ENCODE results near the gene LEMD1. TPM values are rescaled to one million over a fixed set of nuclear protein-coding genes. Genes with fewer than 3 reads are reported as not detected.

LEMD1 gene
- total RNA-seq, 1 donor from 2014 or later = not detected

DNA sequence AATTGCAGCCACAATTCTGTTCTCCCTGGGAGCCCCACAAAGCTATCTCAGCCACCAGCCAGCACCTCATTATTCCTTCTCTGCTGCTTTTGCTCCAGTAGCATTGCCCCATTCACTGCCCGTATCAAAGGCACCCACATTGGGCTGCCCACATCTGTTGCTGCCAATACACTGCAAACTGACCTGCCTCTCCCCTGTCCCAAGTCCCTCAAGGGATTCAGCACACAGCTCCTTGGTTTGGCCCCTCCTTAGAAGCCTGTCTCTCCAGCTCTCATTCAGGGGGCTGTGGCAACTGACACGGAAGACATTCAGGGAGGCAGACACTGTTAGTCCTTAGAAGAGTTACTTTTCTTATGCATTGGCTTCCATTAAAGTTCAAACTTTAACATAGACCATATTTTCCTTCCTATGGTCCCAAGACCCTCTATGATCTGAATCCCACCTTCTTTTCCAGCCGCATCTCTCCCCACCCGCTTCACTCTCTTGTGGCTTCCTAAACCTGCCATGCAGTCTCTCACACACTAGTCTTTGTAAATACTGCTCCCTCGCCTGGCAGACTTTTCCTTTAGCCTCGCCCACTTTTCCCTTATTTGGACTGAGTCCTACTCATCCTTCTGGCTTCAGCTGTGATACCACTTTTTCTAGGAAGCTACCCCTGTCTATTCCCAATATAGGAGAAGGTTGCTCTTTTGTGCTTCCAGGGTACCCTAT is 45.9 kb downstream of the LEMD1 start:
- no peaks in the 10 kb centered on the region for H3K36me3 ChIP-seq
- no peak overlapping the region for H3K4me3 ChIP-seq
- no peaks in the 10 kb centered on the region for H3K27me3 ChIP-seq
- H3K9me3 ChIP-seq = no peaks in the 10 kb centered on the region
- no peak overlapping the region for H3K27ac ChIP-seq
- intact Hi-C loops (cut with DNase I) = no loop called here
- H3K4me1 ChIP-seq = peaks cover 7 to 30% of the 10 kb centered on the region in 2 donors
- no peak for DNase-seq (ENCODE audit: low spot score in 2 of 2)
- TF ChIP-seq, protein P1, sequence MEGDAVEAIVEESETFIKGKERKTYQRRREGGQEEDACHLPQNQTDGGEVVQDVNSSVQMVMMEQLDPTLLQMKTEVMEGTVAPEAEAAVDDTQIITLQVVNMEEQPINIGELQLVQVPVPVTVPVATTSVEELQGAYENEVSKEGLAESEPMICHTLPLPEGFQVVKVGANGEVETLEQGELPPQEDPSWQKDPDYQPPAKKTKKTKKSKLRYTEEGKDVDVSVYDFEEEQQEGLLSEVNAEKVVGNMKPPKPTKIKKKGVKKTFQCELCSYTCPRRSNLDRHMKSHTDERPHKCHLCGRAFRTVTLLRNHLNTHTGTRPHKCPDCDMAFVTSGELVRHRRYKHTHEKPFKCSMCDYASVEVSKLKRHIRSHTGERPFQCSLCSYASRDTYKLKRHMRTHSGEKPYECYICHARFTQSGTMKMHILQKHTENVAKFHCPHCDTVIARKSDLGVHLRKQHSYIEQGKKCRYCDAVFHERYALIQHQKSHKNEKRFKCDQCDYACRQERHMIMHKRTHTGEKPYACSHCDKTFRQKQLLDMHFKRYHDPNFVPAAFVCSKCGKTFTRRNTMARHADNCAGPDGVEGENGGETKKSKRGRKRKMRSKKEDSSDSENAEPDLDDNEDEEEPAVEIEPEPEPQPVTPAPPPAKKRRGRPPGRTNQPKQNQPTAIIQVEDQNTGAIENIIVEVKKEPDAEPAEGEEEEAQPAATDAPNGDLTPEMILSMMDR (IDR thresholded peaks at IDR 0.05) = no peak

DNA sequence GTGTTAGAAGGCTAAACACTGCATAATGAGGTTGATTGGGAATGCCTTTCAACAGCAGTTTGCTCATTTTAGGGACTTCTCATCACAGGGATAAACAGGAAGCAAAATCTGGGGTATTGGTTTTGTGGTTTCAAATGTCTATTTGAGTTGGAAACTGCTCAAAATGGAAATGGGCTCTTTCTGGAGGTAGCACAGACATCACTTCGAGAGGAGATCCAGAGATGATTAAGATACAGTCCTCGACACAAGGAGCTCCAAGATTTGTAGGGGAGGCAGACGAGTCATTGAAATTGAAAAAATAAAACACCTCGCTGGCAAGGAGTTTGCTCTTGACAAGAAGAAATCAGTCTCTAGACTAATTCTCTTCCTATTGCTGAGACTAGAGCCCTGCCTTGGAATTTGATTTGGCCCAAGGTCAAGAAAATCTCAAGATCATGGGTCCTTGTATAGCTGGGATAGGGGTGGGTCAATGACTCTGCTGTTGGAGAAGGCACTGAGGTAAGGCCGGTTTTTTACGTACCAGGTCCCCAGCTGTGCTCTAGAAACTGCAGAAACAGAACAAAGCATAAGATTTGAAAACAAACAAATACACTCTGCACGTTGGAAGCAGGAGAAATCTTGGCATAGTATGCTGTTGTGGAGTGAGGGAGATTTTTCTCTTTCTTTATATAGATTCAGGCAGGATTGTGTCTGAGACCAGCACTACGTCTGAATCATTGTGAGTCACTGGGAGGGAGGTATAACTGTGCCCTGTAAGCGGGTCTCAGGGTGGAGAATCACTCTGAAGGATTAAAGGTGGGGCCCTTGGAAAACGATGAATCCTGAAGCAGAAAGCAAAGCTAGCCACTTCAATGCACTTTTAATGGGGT is 47.4 kb downstream of the LEMD1 start:
- intact Hi-C loops (cut with DNase I) = no loop called here
- DNase-seq (ENCODE audit: low spot score in 2 of 2) = no peak
- Histone ChIP-seq H3K9me3 (no peaks in the 10 kb centered on the region), H3K4me3 (peak overlapping the region in 1 of 2 donors; percentile 25), H3K4me1 (peaks cover 7 to 30% of the 10 kb centered on the region in 2 donors), H3K27ac (peak overlapping the region; percentile 50 to 59), H3K36me3 (no peaks in the 10 kb centered on the region), H3K27me3 (no peaks in the 10 kb centered on the region)
- TF ChIP-seq, protein P1 (IDR thresholded peaks at IDR 0.05) = no peak

DNA sequence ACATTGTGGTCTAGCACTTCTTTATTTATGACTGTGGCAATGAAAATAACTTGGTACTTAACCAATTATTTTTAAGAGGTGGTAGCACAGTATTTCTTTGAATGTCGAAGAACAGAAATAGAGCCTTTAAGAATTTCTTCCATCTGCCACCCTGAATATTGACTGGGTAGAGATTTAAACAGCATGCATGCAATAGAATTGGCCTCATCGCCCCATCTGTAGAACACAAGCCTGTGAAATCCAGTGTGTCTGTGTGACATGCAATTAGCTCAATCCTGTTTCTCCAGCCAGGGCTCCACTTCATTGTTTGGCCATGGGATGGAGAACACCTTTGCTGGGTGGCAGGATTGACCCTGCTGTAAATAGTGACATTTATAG is 48.1 kb downstream of the LEMD1 start:
- TF ChIP-seq, protein P1 (IDR thresholded peaks at IDR 0.05) = no peak
- DNase-seq (ENCODE audit: low spot score in 2 of 2) = no peak
- H3K4me1 ChIP-seq = peaks cover 7 to 30% of the 10 kb centered on the region in 2 donors
- H3K9me3 ChIP-seq = no peaks in the 10 kb centered on the region
- no peaks in the 10 kb centered on the region for H3K27me3 ChIP-seq
- H3K4me3 ChIP-seq = peak overlapping the region in 1 of 2 donors; percentile 13
- H3K27ac ChIP-seq = peak overlapping the region; percentile 50 to 59
- H3K36me3 ChIP-seq = no peaks in the 10 kb centered on the region
- intact Hi-C loops (cut with DNase I) = no loop called here

DNA sequence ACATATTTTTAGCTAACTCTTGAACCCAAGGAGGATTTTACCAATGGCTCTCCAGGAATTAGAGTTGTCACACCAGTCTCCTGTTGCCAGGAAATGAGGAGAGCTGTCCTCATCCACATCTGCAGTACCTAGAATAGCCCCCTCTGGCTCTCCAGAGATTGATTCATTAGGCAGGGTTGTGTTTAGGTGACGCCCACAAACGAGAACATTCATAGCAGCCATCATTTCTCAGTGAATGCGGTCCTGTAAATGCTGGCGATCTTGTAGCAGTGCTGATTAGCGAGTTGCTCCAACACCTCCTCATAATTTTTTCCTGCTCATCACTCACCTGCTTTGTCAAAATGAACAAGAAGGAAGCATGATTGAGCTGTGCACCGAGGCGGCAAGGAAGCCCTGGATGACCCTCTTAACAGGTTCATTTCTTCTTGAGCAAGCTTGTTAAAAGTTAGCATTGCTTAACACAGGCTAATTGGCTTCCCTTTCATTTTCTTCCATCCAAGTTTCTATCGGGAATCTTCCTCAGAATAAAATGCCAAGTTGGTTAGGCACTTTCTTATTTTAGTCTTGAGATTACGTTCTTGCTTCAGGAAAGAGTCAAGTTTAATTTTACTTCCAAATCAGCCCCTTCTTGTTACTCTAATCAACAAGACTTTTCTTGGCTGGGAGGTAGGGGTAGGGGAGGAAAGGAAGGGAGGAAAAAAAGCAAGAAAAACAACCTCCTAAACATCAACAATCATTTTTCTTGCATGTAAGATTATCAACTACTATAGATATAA is 48.6 kb downstream of the LEMD1 start:
- TF ChIP-seq, protein P1 (IDR thresholded peaks at IDR 0.05) = no peak
- Histone ChIP-seq H3K36me3 (no peaks in the 10 kb centered on the region), H3K4me1 (peaks cover 7 to 30% of the 10 kb centered on the region in 2 donors), H3K27ac (peak overlapping the region; percentile 50 to 59), H3K27me3 (no peaks in the 10 kb centered on the region), H3K4me3 (peak overlapping the region; percentile 3 to 13), H3K9me3 (no peaks in the 10 kb centered on the region)
- DNase-seq (ENCODE audit: low spot score in 2 of 2) = no peak
- intact Hi-C loops (cut with DNase I) = no loop called here

DNA sequence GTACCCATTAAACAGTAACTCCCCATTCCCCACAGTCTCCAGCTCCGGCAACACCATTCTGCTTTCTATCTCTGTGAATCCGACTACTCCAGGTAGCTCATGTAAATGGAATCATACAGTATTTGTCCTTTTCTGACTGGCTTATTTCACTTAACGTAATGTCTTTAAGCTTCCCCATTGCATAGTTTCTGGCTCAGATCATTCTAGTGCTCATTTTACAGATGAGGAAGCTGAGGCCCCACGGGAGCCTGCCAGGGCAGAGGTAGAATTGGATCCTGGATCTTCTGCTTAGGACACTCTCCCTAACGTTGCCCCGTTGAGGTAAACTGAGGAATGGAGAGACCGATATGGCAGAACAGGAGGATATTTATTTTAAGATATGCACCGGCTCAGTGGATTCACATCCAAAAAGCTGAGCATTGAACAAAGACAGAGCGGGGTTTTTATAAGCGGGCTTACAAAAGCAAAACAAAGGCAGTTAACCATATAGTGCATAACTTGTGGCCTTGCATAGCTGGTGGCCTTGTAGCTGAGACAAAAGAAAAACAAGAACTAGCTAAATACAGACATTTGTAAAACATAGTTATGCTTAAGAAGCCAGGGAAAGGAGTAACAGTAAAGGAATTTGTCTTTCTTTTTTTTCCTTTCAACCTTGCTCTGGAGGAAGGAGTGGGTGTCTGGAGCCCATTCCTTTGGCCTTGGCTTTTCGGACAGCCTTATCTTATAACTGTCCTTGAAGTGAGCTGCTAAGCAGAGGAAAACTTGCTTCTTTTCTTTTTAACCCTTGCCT is 49.8 kb downstream of the LEMD1 start:
- intact Hi-C loops (cut with DNase I) = no loop called here
- DNase-seq (ENCODE audit: low spot score in 2 of 2) = no peak
- TF ChIP-seq, protein P1 (IDR thresholded peaks at IDR 0.05) = no peak
- Histone ChIP-seq H3K9me3 (no peaks in the 10 kb centered on the region), H3K4me1 (peaks cover 7 to 30% of the 10 kb centered on the region in 2 donors), H3K4me3 (no peak overlapping the region), H3K36me3 (no peaks in the 10 kb centered on the region), H3K27me3 (no peaks in the 10 kb centered on the region), H3K27ac (peak overlapping the region; percentile 50 to 54)
